ENCODE measurements around the gene HBE1.
"Not testable (repeated sequence)": the region's sequence is repeated elsewhere in the genome, so short reads cannot be mapped to it uniquely, and the experiment has no call there.

The HBE1 gene

DNA sequence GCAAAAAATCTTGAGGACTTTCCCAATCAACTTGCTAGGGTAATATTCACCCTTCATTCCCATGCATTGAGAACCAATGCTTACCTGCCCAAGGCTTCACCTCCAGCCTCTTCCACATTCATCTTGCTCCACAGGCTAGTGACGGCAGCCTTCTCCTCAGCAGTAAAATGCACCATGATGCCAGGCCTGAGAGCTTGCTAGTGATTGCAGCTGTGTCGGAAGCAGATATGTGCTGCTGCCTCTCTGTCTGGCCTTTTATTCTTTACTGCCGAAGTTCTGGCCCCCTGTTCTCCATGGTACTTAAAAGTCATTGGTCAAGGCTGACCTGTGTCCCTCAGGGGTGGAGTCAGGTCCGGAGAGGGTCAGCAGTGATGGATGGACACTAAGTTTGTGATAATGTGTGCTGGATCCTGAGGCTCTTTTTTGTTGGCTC, at the start of gene HBE1:
HBE1 (minus strand) TSS at position 231 of the 433 bp plus-strand sequence; CDS start at position 176, 55 bp downstream.
- TF ChIP-seq, protein P1, sequence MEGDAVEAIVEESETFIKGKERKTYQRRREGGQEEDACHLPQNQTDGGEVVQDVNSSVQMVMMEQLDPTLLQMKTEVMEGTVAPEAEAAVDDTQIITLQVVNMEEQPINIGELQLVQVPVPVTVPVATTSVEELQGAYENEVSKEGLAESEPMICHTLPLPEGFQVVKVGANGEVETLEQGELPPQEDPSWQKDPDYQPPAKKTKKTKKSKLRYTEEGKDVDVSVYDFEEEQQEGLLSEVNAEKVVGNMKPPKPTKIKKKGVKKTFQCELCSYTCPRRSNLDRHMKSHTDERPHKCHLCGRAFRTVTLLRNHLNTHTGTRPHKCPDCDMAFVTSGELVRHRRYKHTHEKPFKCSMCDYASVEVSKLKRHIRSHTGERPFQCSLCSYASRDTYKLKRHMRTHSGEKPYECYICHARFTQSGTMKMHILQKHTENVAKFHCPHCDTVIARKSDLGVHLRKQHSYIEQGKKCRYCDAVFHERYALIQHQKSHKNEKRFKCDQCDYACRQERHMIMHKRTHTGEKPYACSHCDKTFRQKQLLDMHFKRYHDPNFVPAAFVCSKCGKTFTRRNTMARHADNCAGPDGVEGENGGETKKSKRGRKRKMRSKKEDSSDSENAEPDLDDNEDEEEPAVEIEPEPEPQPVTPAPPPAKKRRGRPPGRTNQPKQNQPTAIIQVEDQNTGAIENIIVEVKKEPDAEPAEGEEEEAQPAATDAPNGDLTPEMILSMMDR (IDR thresholded peaks at IDR 0.05) = no peak
- Mint-ChIP-seq H3K9me3 (no peaks in the 10 kb centered on the region), H3K27ac (peak within 1 kb of the TSS; percentile 25), H3K4me3 (peak within 1 kb of the TSS; percentile 12), H3K27me3 (ENCODE audit: low read depth, poor library complexity) (peaks cover 3% of the 10 kb centered on the region), H3K36me3 (ENCODE audit: low read depth) (no peaks in the 10 kb centered on the region), H3K4me1 (peaks cover 19% of the 10 kb centered on the region)
- peak; percentile 4 for DNase-seq

DNA sequence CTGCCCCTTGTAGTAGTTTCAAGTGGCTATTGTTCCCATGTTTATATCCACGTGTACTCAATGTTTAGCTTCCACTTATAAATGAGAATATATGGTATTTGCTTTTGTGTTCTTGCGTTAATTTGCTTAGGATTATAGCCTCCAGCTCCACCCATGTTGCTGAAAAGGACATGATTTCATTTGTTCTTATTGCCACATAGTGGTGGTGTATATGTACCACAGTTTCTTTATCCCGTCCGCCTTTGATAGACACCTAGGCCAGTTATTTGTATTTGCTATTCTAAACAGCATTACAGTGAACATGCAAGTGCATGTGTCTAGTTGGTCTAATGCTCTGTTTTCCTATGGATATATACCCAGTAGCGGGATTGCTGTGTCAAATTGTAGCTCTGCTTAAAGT, 47.5 kb upstream of the HBE1 start:
- H3K4me1 Mint-ChIP-seq = no peaks in the 10 kb centered on the region
- no peaks in the 10 kb centered on the region for H3K9me3 Mint-ChIP-seq
- TF ChIP-seq, protein P1 (IDR thresholded peaks at IDR 0.05) = no peak
- H3K36me3 Mint-ChIP-seq (ENCODE audit: low read depth) = no peaks in the 10 kb centered on the region
- H3K4me3 Mint-ChIP-seq = no peak overlapping the region
- H3K27ac Mint-ChIP-seq = no peak overlapping the region
- peaks cover 7% of the 10 kb centered on the region for H3K27me3 Mint-ChIP-seq (ENCODE audit: low read depth, poor library complexity)
- DNase-seq = no peak

DNA sequence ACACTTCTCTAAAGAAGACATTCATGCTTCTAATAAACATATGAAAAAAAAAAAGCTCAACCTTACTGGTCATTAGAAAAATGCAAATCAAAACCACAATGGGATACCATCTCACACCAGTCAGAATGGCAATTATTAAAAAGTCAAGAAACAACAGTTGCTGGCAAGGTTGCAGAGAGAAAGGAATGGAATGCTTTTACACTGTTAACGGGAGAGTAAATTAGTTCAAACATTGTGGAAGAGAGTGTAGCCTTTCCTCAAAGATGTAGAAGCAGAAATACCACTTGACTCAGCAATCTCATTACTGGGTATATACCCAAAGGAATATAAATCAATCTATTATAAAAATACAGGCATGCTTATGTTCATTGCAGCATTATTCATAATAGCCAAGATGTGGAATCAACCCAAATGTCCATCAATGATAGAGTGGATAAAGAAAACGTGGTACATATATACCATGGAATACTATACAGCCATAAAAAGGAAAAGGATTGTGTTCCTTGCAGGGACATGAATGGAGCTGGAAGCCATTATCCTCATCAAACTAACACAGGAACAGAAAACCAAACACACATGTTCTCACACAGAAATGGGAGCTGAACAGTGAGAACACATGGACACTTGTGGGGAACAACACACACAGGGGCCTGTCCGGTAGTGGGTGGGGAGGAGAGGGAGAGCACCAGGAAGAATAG, 43.7 kb upstream of the HBE1 start:
- H3K4me1 Mint-ChIP-seq = not testable (repeated sequence)

DNA sequence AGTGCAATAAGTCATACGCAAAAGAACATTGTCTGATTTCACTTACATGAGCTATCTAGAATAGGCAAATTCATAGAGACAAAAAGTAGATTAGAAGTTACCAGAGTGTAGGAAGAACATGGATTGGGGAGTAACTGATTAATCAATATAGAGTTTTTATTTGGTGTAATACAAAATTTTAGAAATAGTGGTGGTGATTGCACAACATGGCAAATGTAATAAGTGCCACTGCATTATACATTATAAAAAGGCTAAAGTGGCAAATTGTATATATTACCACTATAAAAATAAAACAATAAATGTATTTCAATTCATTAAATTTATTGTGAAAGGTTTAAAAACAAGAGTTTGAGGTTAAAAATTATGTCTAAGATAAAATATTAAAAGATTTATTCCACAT, 40.7 kb upstream of the HBE1 start:
- Mint-ChIP-seq H3K27me3 (ENCODE audit: low read depth, poor library complexity) (no peaks in the 10 kb centered on the region), H3K36me3 (ENCODE audit: low read depth) (no peaks in the 10 kb centered on the region), H3K4me3 (no peak overlapping the region), H3K4me1 (no peaks in the 10 kb centered on the region), H3K9me3 (no peaks in the 10 kb centered on the region), H3K27ac (no peak overlapping the region)
- TF ChIP-seq, protein P1 (IDR thresholded peaks at IDR 0.05) = no peak
- no peak for DNase-seq

More for the DNA sequence above, 43.7 kb upstream of the HBE1 start:
- DNase-seq; H3K27ac Mint-ChIP-seq; H3K9me3 Mint-ChIP-seq; H3K4me3 Mint-ChIP-seq; H3K36me3 Mint-ChIP-seq (ENCODE audit: low read depth); H3K27me3 Mint-ChIP-seq (ENCODE audit: low read depth, poor library complexity): not testable (repeated sequence)

DNA sequence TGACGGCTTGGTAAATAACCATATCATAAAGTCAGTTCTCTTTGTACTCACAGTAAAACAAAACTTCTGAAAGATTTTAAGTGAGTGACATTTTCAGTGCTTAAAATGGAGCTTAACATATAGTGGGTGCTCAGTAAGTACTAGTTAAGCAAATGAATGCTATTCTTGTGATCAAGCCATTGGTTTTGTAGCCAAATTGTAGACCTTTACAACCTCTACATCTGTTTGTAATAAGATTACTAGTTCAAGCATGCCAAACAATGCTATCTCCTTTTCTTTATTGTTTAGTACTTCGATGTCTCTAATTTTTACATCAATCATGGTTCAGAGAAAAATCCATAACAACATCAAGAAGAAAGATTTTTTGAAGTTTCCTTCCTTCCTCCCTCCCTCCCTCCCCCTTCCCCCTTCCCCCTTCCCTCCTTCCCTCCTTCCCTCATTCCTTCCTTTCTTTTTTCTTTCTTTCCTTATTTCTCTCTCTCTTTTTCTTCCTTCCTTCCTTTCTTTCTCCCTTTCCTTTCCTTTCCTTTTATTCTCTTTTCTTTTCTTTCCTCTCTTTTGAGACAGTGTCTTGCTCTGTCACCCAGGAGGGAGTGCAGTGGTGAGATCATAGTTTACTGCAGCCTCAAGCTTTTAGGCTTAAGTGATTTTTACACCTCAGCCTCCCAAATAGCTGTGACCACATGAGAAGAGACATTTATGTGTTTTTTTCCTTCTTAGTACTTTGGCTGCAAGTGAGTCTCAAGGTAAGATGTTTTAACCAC, 37.7 kb upstream of the HBE1 start:
- H3K4me3 Mint-ChIP-seq = no peak overlapping the region
- H3K27me3 Mint-ChIP-seq (ENCODE audit: low read depth, poor library complexity) = no peaks in the 10 kb centered on the region
- DNase-seq = no peak
- no peaks in the 10 kb centered on the region for H3K9me3 Mint-ChIP-seq
- TF ChIP-seq, protein P1 (IDR thresholded peaks at IDR 0.05) = no peak
- H3K27ac Mint-ChIP-seq = no peak overlapping the region
- no peaks in the 10 kb centered on the region for H3K4me1 Mint-ChIP-seq
- no peaks in the 10 kb centered on the region for H3K36me3 Mint-ChIP-seq (ENCODE audit: low read depth)

DNA sequence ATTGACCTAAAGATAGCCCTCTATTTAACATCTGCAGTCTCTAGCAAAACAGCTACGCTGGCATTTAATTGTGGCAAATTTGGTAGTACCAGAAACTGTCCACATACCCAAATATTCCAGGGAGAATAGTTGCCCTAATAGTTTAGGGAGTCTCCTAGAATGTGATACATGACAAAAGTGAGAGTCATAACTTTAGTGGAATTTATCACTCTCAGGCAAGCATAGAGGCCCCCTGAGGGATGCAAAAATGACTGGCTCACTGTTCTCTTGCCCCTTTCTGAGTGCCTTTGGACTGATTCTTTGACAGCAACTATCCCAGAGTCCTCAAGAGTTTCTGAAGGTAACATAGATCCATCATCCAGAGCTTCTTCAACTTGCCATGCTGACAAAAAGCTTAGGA, 34.3 kb upstream of the HBE1 start:
- TF ChIP-seq, protein P1 (IDR thresholded peaks at IDR 0.05) = no peak
- no peaks in the 10 kb centered on the region for H3K9me3 Mint-ChIP-seq

More for the DNA sequence above, 34.3 kb upstream of the HBE1 start:
- Mint-ChIP-seq H3K4me1 (no peaks in the 10 kb centered on the region), H3K36me3 (ENCODE audit: low read depth) (no peaks in the 10 kb centered on the region), H3K27ac (no peak overlapping the region), H3K27me3 (ENCODE audit: low read depth, poor library complexity) (no peaks in the 10 kb centered on the region), H3K4me3 (no peak overlapping the region)
- DNase-seq = no peak
